Astrocyte (in vitro differentiated cells and primary cell): ENCODE measurements around the gene VWA1. TPM values are rescaled to one million over a fixed set of nuclear protein-coding genes. Genes with fewer than 3 reads are reported as not detected.

Source experiments
- DNase-seq: peaks from one replicate; pipeline ENCODE4 v3.0.0-alpha.2; 2010; ENCODE audit warnings: low read depth
- FAIRE-seq: peaks from 2 replicates; lab custom pipeline; 2011; peaks lifted over from hg19 to GRCh38; lab: Jason Lieb, UNC
- H2AFZ ChIP-seq: 2 replicates; pipeline ENCODE4 v1.6.0; 2012; ENCODE audit warnings: low read depth, low read length, inconsistent platforms
- H3K27ac ChIP-seq: 2 replicates; pipeline ENCODE4 v1.5.1; 2011; ENCODE audit warnings: low read depth, low read length, inconsistent platforms
- H3K27me3 ChIP-seq: 2 replicates; pipeline ENCODE4 v1.6.0; 2011; ENCODE audit warnings: low read length, inconsistent platforms; ENCODE audit not compliant: insufficient read depth
- H3K36me3 ChIP-seq: 2 replicates; pipeline ENCODE4 v1.5.1; 2011; ENCODE audit warnings: low read length, inconsistent platforms; ENCODE audit not compliant: insufficient read depth
- H3K4me1 ChIP-seq: 2 replicates; pipeline ENCODE4 v1.5.1; 2011; ENCODE audit warnings: low read length, inconsistent platforms; ENCODE audit not compliant: insufficient read depth
- H3K4me2 ChIP-seq: 2 replicates; pipeline ENCODE4 v1.6.0; 2012; ENCODE audit warnings: low read length, inconsistent platforms
- H3K4me3 ChIP-seq: 2 replicates; pipeline ENCODE4 v1.5.1; 2011; ENCODE audit warnings: low read depth, mild to moderate bottlenecking, low read length, inconsistent platforms; ENCODE audit not compliant: insufficient read depth
- H3K79me2 ChIP-seq: 2 replicates; pipeline ENCODE4 v1.6.0; 2012; ENCODE audit warnings: mild to moderate bottlenecking, low read length, inconsistent platforms; ENCODE audit not compliant: insufficient read depth
- H3K9ac ChIP-seq: 2 replicates; pipeline ENCODE4 v1.6.0; 2012; ENCODE audit warnings: mild to moderate bottlenecking, low read length, inconsistent platforms
- H3K9me3 ChIP-seq: 2 replicates; pipeline ENCODE4 v1.5.1; 2012; ENCODE audit warnings: low read depth, mild to moderate bottlenecking, low read length, inconsistent platforms; ENCODE audit not compliant: insufficient read depth
- H4K20me1 ChIP-seq: 2 replicates; pipeline ENCODE4 v1.6.0; 2012; ENCODE audit warnings: low read length, inconsistent platforms; ENCODE audit not compliant: insufficient read depth
- H3K27ac Mint-ChIP-seq: one replicate; pipeline ENCODE4 v1.8.0; 2021; ENCODE audit warnings: mild to moderate bottlenecking, mixed read lengths; ENCODE audit not compliant: unreplicated experiment
- H3K27me3 Mint-ChIP-seq: one replicate; pipeline ENCODE4 v1.8.0; 2021; ENCODE audit warnings: low read depth, mixed read lengths; ENCODE audit not compliant: unreplicated experiment
- H3K36me3 Mint-ChIP-seq: one replicate; pipeline ENCODE4 v1.8.0; 2021; ENCODE audit warnings: low read depth, mixed read lengths; ENCODE audit not compliant: unreplicated experiment
- H3K4me1 Mint-ChIP-seq: one replicate; pipeline ENCODE4 v1.8.0; 2021; ENCODE audit warnings: low read depth, mixed read lengths; ENCODE audit not compliant: unreplicated experiment
- H3K4me3 Mint-ChIP-seq: one replicate; pipeline ENCODE4 v1.8.0; 2021; ENCODE audit warnings: mild to moderate bottlenecking, moderate library complexity, mixed read lengths; ENCODE audit not compliant: unreplicated experiment
- H3K9me3 Mint-ChIP-seq: one replicate; pipeline ENCODE4 v1.8.0; 2021; ENCODE audit warnings: mild to moderate bottlenecking, mixed read lengths; ENCODE audit not compliant: unreplicated experiment
- EZH2 ChIP-seq: IDR thresholded peaks from 2 replicates; pipeline ENCODE4 v1.6.1; 2012; ENCODE audit warnings: mild to moderate bottlenecking, low read length, inconsistent platforms; ENCODE audit not compliant: insufficient read depth
- total RNA-seq: library from RNA; stranded (reverse); gene quantifications from 2 replicates; pipeline ENCODE4 v1.2.1, GENCODE V29; 2021
- TF ChIP-seq, protein P1 (sequence below): IDR thresholded peaks from 2 replicates; pipeline ENCODE4 v1.5.1; 2011; ENCODE audit warnings: low read depth, mild to moderate bottlenecking, inconsistent platforms, low read length, moderate library complexity; ENCODE audit not compliant: insufficient read depth

Gene VWA1
- total RNA-seq, 1 donor from 2014 or later = 60.4 TPM

DNA sequence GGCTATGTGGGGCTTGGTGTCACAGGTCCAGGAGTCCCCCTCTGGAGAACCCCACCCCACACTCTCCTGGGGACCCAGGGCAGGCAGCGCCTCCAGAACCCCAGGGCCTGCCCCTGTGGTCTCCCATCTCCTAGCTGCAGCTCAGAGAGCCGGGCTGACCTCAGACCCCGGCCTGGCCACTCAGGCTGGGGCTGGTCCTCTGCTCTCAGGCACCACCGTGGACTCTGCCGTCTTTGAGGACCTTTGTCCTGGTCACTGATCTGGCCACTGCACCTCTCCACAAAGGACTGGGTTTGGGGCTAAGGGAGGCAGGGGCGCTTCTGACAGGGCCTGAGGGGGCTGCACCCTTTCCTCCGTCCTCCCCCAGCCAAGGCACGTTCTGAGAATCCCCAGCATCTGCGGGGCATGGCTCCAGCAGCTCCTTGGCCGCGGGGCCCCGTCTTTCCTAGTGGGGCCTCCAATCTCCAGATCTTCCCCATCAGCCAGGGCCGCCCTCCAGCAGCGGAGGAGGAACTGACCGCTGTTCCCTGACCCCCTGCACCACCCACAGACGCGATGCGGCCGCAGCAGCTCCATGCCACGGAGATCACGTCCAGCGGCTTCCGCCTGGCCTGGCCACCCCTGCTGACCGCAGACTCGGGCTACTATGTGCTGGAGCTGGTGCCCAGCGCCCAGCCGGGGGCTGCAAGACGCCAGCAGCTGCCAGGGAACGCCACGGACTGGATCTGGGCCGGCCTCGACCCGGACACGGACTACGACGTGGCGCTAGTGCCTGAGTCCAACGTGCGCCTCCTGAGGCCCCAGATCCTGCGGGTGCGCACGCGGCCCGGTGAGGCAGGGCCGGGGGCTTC, 3.3 kb downstream of the VWA1 start:
- no peak for FAIRE-seq
- H3K4me1 Mint-ChIP-seq = peaks cover 7% of the 10 kb centered on the region
- H4K20me1 ChIP-seq = peaks cover 6% of the 10 kb centered on the region
- DNase-seq = no peak
- H3K27me3 Mint-ChIP-seq = no peaks in the 10 kb centered on the region
- H3K9me3 ChIP-seq = no peaks in the 10 kb centered on the region
- TF ChIP-seq, protein P1, sequence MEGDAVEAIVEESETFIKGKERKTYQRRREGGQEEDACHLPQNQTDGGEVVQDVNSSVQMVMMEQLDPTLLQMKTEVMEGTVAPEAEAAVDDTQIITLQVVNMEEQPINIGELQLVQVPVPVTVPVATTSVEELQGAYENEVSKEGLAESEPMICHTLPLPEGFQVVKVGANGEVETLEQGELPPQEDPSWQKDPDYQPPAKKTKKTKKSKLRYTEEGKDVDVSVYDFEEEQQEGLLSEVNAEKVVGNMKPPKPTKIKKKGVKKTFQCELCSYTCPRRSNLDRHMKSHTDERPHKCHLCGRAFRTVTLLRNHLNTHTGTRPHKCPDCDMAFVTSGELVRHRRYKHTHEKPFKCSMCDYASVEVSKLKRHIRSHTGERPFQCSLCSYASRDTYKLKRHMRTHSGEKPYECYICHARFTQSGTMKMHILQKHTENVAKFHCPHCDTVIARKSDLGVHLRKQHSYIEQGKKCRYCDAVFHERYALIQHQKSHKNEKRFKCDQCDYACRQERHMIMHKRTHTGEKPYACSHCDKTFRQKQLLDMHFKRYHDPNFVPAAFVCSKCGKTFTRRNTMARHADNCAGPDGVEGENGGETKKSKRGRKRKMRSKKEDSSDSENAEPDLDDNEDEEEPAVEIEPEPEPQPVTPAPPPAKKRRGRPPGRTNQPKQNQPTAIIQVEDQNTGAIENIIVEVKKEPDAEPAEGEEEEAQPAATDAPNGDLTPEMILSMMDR = no peak
- H2AFZ ChIP-seq = no peak overlapping the region
- no peak overlapping the region for H3K4me3 ChIP-seq
- H3K27ac Mint-ChIP-seq = no peak overlapping the region
- no peak overlapping the region for H3K4me3 Mint-ChIP-seq
- H3K4me1 ChIP-seq = peaks cover 22% of the 10 kb centered on the region
- H3K9me3 Mint-ChIP-seq = no peaks in the 10 kb centered on the region
- H3K36me3 Mint-ChIP-seq = no peaks in the 10 kb centered on the region
- no peaks in the 10 kb centered on the region for H3K79me2 ChIP-seq
- H3K27me3 ChIP-seq = no peaks in the 10 kb centered on the region
- no peak overlapping the region for H3K27ac ChIP-seq
- no peaks in the 10 kb centered on the region for H3K36me3 ChIP-seq
- H3K4me2 ChIP-seq = no peak overlapping the region
- H3K9ac ChIP-seq = no peak overlapping the region

DNA sequence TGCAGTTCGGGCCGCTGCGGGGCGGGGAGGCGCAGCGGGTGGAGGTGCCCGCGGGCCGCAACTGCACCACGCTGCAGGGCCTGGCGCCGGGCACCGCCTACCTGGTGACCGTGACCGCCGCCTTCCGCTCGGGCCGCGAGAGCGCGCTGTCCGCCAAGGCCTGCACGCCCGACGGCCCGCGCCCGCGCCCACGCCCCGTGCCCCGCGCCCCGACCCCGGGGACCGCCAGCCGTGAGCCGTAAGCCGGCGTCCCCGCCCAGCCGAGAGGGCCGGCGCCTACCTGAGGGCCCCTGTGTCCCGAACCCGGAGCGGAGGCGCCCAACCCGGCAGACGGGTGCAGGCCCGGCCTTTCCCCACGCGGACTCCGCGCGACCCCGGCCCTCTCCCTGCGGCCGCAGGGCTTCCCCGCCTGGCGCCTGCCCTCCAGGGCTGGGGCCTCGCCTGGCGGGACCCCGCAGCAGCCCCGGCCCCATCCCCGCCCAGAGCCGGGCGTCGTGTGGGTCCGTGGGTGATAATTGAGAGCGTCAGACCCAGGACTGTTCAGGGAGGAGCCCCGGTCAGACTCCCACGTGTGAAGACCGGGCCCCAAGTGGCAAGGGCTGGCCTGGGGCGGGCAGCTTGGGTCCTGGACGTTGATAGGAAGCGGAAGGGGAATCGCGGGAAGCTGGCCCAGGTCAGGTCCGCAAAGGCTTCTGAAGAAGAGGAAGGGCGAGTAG, 4.2 kb downstream of the VWA1 start:
- TF ChIP-seq EZH2 = no peak
- TF ChIP-seq, protein P1 = no peak
- no peak for DNase-seq
- Histone ChIP-seq H2AFZ (no peak overlapping the region), H3K4me2 (no peak overlapping the region), H3K79me2 (no peaks in the 10 kb centered on the region), H3K4me3 (no peak overlapping the region), H3K4me1 (peaks cover 13% of the 10 kb centered on the region), H4K20me1 (peaks cover 6% of the 10 kb centered on the region), H3K9ac (no peak overlapping the region), H3K36me3 (no peaks in the 10 kb centered on the region), H3K9me3 (no peaks in the 10 kb centered on the region), H3K27ac (no peak overlapping the region), H3K27me3 (no peaks in the 10 kb centered on the region)
- FAIRE-seq = no peak
- H3K27me3 Mint-ChIP-seq = no peaks in the 10 kb centered on the region
- no peaks in the 10 kb centered on the region for H3K9me3 Mint-ChIP-seq
- no peak overlapping the region for H3K27ac Mint-ChIP-seq
- no peaks in the 10 kb centered on the region for H3K36me3 Mint-ChIP-seq
- H3K4me3 Mint-ChIP-seq = no peak overlapping the region
- H3K4me1 Mint-ChIP-seq = peaks cover 7% of the 10 kb centered on the region
